ENCODE data around the gene NELL1. TPM values are rescaled to one million over a fixed set of nuclear protein-coding genes. Genes with fewer than 3 reads are reported as not detected.

NELL1 gene
- total and polyA plus RNA-seq, 12 donors = 0.11 to 0.39 (median 0.24) TPM; not detected in 9

GRCh38 chr11:21566521-21567117 is 897.2 kb downstream of the NELL1 start:
- no peak for DNase-seq
- H3K27ac ChIP-seq = no peak overlapping the region
- H3K36me3 ChIP-seq (replicated peaks in 1 of 2) = no peaks in the 10 kb centered on the region
- TF ChIP-seq, protein P1, sequence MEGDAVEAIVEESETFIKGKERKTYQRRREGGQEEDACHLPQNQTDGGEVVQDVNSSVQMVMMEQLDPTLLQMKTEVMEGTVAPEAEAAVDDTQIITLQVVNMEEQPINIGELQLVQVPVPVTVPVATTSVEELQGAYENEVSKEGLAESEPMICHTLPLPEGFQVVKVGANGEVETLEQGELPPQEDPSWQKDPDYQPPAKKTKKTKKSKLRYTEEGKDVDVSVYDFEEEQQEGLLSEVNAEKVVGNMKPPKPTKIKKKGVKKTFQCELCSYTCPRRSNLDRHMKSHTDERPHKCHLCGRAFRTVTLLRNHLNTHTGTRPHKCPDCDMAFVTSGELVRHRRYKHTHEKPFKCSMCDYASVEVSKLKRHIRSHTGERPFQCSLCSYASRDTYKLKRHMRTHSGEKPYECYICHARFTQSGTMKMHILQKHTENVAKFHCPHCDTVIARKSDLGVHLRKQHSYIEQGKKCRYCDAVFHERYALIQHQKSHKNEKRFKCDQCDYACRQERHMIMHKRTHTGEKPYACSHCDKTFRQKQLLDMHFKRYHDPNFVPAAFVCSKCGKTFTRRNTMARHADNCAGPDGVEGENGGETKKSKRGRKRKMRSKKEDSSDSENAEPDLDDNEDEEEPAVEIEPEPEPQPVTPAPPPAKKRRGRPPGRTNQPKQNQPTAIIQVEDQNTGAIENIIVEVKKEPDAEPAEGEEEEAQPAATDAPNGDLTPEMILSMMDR (IDR thresholded peaks at IDR 0.05) = no peak
- TF ChIP-seq POLR2A (IDR thresholded peaks at IDR 0.05) = no peak
- WGBS, 4 donors = 44 to 56% (median 45%) methylated on average over 2 of the region's 2 CpGs
- H3K4me3 ChIP-seq = no peak overlapping the region
- intact Hi-C loops (cut with DNase I) = no loop called here
- H3K9me3 ChIP-seq (replicated peaks in 1 of 3) = no peaks in the 10 kb centered on the region
- H3K4me1 ChIP-seq (replicated peaks in 1 of 2) = no peaks in the 10 kb centered on the region
- H3K27me3 ChIP-seq = no peaks in the 10 kb centered on the region

DNA sequence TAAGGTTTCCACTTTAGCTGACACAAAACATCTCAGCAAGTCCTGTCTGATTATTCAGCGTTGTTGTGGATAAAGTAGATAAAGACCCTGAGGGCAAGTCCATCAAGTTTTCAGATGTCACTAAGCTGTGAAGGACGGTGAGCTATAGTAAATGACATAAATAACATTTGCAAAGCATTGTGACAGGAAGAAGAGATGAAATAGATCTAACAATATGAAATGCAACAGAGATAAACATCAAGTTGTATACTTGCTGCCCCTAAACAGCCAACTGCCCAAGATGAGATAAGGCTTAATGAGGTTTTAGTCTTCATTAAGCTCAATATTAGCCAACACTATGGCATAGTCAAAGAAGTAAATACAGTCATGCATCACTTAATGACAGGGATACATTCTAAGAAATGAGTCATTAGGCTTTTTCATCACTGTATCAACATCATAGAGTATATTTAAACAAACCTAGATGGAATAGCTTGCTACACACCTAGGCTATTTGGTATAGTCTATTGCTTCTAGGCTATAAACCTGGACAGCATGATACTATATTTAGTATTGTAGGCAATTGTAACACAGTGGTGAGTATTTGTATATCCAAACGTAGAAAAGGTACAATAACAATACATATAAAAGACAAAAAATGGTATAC is 898.4 kb downstream of the NELL1 start:
- WGBS, 4 donors = 60 to 73% (median 65%) methylated on average over 3 of the region's 3 CpGs
- Histone ChIP-seq H3K4me1 (replicated peaks in 1 of 2) (no peaks in the 10 kb centered on the region), H3K27me3 (no peaks in the 10 kb centered on the region), H3K9me3 (replicated peaks in 1 of 3) (no peaks in the 10 kb centered on the region), H3K27ac (no peak overlapping the region), H3K36me3 (replicated peaks in 1 of 2) (no peaks in the 10 kb centered on the region), H3K4me3 (no peak overlapping the region)
- TF ChIP-seq, protein P1 (IDR thresholded peaks at IDR 0.05) = no peak
- no peak for TF ChIP-seq POLR2A (IDR thresholded peaks at IDR 0.05)
- intact Hi-C loops (cut with DNase I) = no loop called here
- no peak for DNase-seq

- H3K36me3 ChIP-seq (replicated peaks in 1 of 2) = no peaks in the 10 kb centered on the region
- DNase-seq = no peak
- H3K4me1 ChIP-seq (replicated peaks in 1 of 2) = no peaks in the 10 kb centered on the region
- TF ChIP-seq, protein P1 (IDR thresholded peaks at IDR 0.05) = no peak
- TF ChIP-seq POLR2A (IDR thresholded peaks at IDR 0.05) = no peak
- intact Hi-C loops (cut with DNase I) = no loop called here
- no peaks in the 10 kb centered on the region for H3K9me3 ChIP-seq (replicated peaks in 1 of 3)
- H3K4me3 ChIP-seq = no peak overlapping the region
- no peaks in the 10 kb centered on the region for H3K27me3 ChIP-seq
- no peak overlapping the region for H3K27ac ChIP-seq
- 60 to 72% (median 67%) methylated on average over 1 of the region's 1 CpG for WGBS, 4 donors
These were observed 902.8 kb downstream of the NELL1 start for GRCh38 chr11:21572210-21572609.

DNA sequence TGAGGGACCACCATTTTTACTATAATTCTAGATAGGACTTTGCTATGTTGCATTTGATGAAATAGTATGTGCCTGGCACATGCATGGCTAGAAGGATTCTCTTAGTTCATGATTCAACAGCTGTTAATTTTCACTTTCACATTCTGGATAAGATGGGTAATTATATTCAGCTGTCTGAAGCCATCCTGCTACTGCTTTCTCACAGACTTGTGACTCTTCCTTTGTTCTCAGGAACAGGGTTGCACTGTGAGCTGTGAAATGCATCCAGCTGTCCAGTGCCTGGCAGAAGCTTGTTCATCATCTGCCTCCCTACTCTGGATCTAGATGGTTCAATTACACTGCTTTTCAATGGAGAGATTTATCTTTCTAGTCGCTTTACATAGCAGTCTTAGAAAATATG is 913.4 kb downstream of the NELL1 start:
- H3K4me3 ChIP-seq = no peak overlapping the region
- H3K27me3 ChIP-seq = no peaks in the 10 kb centered on the region
- TF ChIP-seq POLR2A (IDR thresholded peaks at IDR 0.05) = no peak
- TF ChIP-seq, protein P1 (IDR thresholded peaks at IDR 0.05) = no peak
- no peaks in the 10 kb centered on the region for H3K36me3 ChIP-seq (replicated peaks in 1 of 2)
- no peak for DNase-seq
- no peaks in the 10 kb centered on the region for H3K4me1 ChIP-seq (replicated peaks in 1 of 2)
- H3K27ac ChIP-seq = no peak overlapping the region
- no peaks in the 10 kb centered on the region for H3K9me3 ChIP-seq (replicated peaks in 1 of 3)
- WGBS, 4 donors = 71 to 90% (median 79%) methylated on average over 1 of the region's 1 CpG
- intact Hi-C loops (cut with DNase I) = no loop called here

Data from adrenal gland (tissue), 12 donors.